Measurements from ENCODE around the gene ARSA. TPM values are rescaled to one million over a fixed set of nuclear protein-coding genes. Genes with fewer than 3 reads are reported as not detected.

The ARSA gene
- total and polyA plus RNA-seq, 2 of the 13 experiments (the other 11 are each of a cell fraction or from before 2014, with no cell fraction given) = 9.0 to 11.5 TPM

DNA sequence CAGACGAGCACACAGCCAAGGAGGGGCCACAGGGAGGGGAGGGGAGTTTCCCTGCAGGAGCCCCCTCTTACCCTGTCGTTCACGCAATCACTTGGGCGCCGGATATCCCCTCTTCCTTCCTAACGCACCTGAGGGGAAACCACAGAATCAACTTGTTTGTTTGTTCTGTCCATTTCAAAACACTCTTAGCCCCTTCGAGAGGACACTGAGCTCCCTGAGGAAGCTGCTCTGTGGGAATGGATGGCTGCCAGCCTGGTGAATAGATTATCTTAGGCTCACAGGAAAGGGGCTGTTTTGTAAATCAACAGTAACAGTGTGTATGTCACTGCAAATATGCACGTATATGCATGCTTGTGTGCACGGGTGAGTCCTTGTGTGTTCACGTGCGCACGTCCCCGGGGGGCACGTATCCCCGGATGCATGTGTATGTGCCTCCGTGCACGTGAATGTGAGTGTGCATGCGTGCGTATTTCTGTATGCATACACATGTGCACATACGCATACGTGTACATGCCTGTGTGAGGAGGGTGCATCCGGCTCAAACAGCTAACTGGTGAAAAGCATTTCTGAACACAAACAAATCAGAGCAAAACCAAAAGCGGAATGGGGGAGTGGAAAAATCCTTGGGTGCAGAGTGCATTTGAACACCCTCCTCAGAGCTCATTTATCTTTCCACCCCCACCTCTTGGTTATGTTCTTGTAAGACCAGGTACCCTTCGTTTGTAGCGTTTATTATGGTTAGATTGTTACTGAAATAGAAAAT is 7.2 kb downstream of the ARSA start (continued):
- TF ChIP-seq SETDB1 (CRISPR knock-in tag; IDR thresholded peaks at IDR 0.05; ENCODE audit: borderline replicate concordance) (no peak), ZNF143 (CRISPR knock-in tag; IDR thresholded peaks at IDR 0.05) (0 out of 2 replicates have a peak, but pooled peaks have one; percentile 13), ELF1 (CRISPR knock-in tag; IDR thresholded peaks at IDR 0.05) (no peak), RBM39 (IDR thresholded peaks at IDR 0.05; ENCODE audit: low read depth, low read length, poor library complexity, severe bottlenecking) (no peak), ATM (IDR thresholded peaks at IDR 0.05; ENCODE audit: borderline replicate concordance) (no peak), ZNF746 (CRISPR knock-in tag; IDR thresholded peaks at IDR 0.05) (no peak), TCF12 (IDR thresholded peaks at IDR 0.05) (no peak), TCF12 (CRISPR knock-in tag; IDR thresholded peaks at IDR 0.05) (no peak), FLYWCH1 (CRISPR knock-in tag; IDR thresholded peaks at IDR 0.05) (no peak), REXO4 (CRISPR knock-in tag; IDR thresholded peaks at IDR 0.05; ENCODE audit: borderline replicate concordance) (no peak), CHCHD3 (CRISPR knock-in tag; IDR thresholded peaks at IDR 0.05) (no peak)
- TF ChIP-seq, protein P1, sequence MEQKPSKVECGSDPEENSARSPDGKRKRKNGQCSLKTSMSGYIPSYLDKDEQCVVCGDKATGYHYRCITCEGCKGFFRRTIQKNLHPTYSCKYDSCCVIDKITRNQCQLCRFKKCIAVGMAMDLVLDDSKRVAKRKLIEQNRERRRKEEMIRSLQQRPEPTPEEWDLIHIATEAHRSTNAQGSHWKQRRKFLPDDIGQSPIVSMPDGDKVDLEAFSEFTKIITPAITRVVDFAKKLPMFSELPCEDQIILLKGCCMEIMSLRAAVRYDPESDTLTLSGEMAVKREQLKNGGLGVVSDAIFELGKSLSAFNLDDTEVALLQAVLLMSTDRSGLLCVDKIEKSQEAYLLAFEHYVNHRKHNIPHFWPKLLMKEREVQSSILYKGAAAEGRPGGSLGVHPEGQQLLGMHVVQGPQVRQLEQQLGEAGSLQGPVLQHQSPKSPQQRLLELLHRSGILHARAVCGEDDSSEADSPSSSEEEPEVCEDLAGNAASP (CRISPR knock-in tag; IDR thresholded peaks at IDR 0.05; ENCODE audit: borderline replicate concordance) = no peak
- TF ChIP-seq, protein P2, sequence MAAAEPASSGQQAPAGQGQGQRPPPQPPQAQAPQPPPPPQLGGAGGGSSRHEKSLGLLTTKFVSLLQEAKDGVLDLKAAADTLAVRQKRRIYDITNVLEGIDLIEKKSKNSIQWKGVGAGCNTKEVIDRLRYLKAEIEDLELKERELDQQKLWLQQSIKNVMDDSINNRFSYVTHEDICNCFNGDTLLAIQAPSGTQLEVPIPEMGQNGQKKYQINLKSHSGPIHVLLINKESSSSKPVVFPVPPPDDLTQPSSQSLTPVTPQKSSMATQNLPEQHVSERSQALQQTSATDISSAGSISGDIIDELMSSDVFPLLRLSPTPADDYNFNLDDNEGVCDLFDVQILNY (CRISPR knock-in tag; conservative IDR thresholded peaks at IDR 0.05) = no peak
- TF ChIP-seq, protein P3, sequence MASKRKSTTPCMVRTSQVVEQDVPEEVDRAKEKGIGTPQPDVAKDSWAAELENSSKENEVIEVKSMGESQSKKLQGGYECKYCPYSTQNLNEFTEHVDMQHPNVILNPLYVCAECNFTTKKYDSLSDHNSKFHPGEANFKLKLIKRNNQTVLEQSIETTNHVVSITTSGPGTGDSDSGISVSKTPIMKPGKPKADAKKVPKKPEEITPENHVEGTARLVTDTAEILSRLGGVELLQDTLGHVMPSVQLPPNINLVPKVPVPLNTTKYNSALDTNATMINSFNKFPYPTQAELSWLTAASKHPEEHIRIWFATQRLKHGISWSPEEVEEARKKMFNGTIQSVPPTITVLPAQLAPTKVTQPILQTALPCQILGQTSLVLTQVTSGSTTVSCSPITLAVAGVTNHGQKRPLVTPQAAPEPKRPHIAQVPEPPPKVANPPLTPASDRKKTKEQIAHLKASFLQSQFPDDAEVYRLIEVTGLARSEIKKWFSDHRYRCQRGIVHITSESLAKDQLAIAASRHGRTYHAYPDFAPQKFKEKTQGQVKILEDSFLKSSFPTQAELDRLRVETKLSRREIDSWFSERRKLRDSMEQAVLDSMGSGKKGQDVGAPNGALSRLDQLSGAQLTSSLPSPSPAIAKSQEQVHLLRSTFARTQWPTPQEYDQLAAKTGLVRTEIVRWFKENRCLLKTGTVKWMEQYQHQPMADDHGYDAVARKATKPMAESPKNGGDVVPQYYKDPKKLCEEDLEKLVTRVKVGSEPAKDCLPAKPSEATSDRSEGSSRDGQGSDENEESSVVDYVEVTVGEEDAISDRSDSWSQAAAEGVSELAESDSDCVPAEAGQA (IDR thresholded peaks at IDR 0.05; ENCODE audit: low read depth) = no peak
- TF ChIP-seq, protein P3 (CRISPR knock-in tag; IDR thresholded peaks at IDR 0.05; ENCODE audit: borderline replicate concordance) = no peak
- TF ChIP-seq, protein P4, sequence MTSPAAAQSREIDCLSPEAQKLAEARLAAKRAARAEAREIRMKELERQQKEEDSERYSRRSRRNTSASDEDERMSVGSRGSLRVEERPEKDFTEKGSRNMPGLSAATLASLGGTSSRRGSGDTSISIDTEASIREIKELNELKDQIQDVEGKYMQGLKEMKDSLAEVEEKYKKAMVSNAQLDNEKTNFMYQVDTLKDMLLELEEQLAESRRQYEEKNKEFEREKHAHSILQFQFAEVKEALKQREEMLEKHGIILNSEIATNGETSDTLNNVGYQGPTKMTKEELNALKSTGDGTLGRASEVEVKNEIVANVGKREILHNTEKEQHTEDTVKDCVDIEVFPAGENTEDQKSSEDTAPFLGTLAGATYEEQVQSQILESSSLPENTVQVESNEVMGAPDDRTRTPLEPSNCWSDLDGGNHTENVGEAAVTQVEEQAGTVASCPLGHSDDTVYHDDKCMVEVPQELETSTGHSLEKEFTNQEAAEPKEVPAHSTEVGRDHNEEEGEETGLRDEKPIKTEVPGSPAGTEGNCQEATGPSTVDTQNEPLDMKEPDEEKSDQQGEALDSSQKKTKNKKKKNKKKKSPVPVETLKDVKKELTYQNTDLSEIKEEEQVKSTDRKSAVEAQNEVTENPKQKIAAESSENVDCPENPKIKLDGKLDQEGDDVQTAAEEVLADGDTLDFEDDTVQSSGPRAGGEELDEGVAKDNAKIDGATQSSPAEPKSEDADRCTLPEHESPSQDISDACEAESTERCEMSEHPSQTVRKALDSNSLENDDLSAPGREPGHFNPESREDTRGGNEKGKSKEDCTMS (CRISPR knock-in tag; conservative IDR thresholded peaks at IDR 0.05) = no peak

Data from HepG2 (cell line).